ENCODE results near the gene RTEL1.

Gene RTEL1

GRCh38 chr20:63700199-63701050 lies 42.3 kb downstream of the RTEL1 start:
- DNase-seq (ENCODE audit: low read depth) = no peak

DNA sequence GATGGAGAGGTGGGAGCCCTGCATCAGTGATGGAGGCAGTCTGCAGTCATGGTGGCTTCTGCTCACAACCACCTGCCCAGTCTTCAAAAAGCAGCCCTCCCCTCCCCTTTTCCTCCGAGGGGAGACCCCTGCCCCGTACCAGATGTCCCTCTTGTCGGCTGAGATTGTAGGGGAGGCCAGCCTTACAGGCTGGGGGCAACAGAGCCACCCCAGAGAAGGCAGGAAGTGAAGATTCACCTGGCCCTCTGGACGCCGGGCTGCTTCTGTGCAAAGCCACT lies 42.9 kb downstream of the RTEL1 start:
- DNase-seq (ENCODE audit: low read depth) = no peak

DNA sequence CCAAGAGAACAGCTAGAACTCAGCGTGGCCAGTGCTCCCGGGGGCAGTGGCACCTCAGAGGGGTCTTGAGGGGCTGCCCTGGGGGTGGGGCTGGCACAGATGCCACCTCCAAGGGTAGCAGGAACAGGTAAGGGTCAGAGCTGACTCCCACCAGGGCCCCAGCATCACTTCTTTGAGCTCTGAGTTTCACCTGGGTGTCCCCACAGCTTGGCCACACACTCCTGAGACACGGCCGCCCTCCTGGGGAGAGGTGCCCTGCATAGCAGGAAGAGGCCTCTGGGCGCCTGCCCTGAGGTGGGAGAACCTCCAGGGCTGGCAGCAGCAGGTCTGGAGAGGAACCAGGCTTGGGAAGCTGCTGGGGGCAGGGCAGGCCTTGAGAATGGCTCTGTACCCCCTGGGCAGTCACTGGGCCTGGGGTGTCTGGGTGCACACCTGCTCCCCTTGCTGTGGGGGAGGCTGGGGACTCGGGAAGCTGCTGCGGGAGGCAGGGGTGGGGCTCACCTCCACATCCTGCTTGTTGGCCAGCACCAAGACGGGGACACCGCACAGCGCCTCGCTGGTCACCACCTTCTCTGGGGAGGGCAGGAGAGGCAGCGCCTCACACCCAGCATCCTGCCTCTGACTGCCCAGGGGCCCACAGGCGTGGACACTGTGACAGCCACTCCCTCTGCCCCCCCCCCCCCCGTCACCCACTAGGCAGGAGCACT lies 43.4 kb downstream of the RTEL1 start:
- no peak for DNase-seq (ENCODE audit: low read depth)

DNA sequence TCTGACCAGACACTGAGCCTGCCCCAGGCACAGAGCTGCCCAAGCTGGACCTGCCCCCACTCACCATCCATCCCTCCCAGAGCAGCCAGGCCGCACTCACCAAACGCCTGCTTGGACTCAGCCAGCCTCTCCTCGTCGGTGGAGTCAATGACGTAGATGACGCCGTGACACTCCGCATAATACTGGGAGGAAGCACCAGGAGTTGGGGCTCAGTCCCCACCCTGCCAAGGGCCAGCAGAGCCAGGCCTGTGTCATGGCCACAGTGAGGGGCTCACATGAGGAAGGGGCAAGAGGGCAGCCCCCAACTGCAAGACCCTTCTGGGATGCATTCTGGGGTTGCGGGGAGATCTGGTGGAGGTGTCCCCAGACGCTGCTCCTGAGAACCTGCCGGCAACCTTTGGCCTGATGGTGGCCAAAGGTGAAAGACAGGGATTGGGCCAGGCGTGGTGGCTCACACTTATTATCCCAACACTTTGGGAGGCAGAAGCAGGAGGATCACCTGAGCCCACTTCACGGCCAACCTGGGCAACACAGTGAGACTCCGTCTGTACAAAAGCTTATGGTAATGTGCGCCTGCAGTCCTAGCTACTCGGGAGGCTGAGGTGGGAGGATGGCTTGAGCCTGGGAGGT lies 44.0 kb downstream of the RTEL1 start:
- no peak for DNase-seq (ENCODE audit: low read depth)

GRCh38 chr20:63702751-63703470 lies 44.8 kb downstream of the RTEL1 start:
- no peak for DNase-seq (ENCODE audit: low read depth)

GRCh38 chr20:63703471-63703975 lies 45.4 kb downstream of the RTEL1 start:
- no peak for DNase-seq (ENCODE audit: low read depth)

DNA sequence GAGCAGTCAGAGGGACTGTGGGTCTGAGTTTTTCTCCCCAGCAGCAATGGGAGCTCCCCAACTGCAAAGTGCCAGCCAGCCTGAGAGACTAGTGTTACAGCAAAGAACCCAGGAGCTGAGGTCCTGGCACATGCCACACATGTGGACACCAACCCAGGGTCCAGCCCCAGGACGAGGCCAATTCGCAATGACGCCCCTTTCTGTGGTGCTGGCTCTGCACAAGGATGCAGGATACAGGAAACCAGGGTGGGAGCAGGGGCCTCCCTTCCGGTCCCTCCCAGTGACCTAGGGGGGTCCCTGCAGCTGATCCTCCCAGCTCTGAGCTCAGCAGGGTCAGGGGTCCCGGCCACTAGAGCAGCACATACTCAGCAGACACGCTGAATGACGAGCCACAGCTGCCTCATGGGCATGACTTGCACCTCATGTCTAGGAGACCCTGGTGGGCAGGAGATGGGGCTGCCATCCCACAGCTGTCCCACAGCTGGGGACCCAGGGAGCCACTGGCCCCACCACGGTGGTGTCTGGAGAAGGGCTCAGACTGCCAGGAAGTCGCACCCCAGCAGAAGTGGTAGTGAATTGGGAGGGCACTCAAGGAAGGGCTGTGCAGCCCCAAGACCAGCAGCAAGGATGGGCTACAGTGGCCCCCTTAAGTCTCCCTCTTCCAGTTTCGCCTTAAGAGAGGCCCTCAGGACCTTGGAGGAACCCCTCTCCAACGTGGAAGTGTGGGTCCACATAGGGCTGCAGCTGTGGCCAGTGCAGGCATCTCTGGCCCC lies 46.0 kb downstream of the RTEL1 start:
- no peak for DNase-seq (ENCODE audit: low read depth)

DNA sequence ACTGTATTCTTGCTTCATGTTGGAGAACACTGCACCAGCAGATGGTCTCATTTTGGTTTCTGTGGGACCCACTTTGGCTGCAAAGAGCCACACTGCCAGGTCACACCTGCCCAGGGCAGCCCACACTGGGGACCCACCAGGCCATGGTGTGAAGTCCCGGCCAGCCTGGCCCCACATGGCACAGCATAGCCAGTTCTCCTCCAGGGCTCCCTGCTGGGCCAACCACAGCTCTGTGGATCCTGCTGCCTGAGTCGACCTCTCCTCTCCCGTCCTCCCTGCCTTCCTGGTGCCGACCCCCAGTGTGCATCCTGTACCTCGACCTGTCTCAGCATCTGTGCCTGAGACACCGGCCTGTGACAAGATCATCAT lies 46.6 kb downstream of the RTEL1 start:
- DNase-seq (ENCODE audit: low read depth) = no peak

DNA sequence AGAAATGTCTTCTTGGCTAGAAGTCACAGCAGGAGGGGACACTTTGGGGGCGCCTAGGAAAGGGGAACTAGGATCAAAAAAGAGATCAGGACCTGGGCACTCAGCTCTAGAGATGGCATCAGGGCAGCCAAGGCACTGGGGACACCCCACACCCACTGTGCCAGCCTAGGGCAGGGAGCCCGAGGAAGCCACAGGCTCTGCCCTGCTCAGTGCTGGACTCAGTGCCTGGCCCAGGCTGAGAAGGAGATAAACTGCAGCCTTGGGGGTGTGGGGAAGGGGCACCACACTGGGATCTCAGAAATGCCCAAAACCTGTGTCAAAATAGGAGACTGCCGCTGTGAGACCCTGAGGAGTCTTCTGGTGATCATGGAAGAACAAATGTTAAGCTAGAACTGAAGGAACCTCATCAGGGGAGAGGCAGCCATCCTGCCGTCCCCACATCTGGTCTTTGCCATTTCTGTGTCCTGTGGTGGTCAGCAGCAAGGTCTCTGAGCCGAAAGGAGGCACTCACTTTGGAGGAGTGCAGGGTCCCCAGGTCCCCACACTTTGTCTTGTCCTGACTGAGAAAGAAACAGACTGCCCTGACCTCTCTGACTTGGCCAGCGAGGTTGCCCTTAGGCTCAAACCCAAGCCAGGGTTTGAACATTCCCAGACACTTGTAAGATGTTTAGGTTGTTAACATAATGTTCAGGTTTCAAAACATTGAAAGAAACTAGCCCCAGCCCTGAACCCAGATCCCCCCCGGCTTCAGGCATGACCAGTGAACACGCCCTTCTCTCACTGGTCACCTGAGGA lies 47.3 kb downstream of the RTEL1 start:
- no peak for DNase-seq (ENCODE audit: low read depth)

GRCh38 chr20:63706027-63706695 lies 48.0 kb downstream of the RTEL1 start:
- DNase-seq (ENCODE audit: low read depth) = no peak

DNA sequence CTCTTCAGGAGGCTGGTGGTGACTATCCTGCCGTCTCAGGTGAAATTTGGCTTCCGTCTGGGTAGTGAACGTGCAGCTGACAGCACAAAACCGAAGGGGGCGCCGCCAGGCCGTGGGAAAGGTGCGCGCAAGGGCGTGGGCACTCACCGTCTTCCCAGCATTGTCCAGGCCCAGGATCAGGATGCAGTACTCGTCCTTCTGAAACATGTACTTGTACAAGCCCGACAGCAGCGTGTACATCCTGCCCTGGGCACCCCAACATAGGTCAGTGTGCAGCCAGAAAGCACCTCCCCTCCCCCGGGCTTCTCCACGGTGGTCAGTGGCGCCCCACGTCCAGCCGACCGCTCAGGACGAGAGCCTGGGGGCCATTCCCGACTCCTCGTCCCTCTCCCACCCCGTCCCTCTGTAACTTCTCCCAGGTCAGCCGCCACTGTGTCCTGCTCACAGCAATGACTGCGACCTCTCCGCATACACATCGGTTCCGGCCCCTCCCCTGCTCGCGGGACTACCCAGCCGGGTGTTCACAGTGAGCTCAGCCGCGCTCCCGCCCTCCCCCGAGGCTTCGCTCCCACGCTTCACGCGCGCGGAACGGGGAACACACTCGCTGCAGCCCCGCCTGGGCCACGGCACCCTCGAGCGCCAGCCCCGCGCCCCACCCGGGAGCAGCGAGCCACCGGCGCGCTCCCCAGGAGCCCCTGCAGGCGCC lies 48.9 kb downstream of the RTEL1 start:
- DNase-seq (ENCODE audit: low read depth) = no peak

DNA sequence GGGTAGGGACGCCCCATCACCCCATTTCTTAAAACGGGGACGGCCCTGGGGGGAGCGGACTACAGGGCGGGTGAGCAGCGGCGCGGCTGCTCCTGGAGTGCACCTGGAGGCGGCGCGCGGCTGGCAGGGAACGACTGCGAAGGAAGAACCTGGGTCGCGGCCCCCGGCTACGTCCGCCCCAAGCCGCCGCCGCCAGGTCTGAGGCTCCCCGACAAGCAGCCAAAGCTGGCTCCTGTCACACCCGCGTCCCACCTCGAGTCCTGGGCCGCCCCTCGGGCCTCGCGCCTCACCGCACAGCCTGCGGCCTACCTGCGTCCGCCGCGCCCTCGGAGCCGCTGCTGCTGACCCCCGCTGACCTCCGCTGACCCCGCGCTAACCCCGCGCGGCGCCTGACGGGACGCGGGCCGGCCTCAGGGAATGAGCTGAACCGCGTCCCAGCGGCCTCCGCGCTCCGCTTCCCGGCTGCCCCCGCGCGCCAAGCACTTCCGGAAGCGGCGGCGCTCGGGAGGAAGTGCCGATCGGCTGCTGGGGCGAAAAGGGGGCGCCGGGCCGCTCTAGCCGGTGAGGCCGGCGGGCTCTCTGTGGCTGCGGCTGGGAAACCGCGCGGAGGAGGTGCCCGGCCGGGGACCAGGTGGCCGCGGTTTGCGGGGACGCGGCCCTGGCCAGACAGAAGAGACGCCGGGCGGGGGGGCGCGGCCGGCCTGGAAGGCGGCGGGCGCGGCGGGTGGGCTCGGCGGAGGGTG lies 49.6 kb downstream of the RTEL1 start, which contains the start of the genes ARFRP1 and ZGPAT:
ARFRP1 (minus strand) TSS at position 419 of the 743 bp plus-strand sequence. CDS start 885 bp downstream, outside the sequence.
ZGPAT (plus strand) TSS at position 482 of the 743 bp plus-strand sequence. CDS start 542 bp downstream, outside the sequence.
- DNase-seq (ENCODE audit: low read depth) = peak; percentile 83

- DNase-seq (ENCODE audit: low read depth) = no peak
These were observed 50.4 kb downstream of the RTEL1 start for GRCh38 chr20:63708301-63709148.

DNA sequence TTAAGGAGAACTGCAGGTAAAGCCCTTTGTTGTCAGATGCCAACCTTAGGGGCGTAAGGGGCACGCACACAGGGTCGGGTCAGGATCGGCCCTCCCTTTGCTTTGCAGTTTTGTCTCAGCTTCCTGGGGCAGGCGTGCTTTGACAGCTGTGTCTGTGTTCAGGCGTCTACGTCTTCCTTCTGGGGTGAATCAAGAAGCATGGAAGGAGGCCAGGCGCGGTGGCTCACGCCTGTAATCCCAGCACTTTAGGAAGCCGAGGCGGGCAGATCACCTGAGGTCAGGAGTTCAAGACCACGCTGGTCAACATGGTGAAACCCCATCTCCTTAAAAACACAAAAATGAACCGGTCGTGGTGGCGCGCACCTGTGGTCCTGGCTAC lies 51.0 kb downstream of the RTEL1 start:
- no peak for DNase-seq (ENCODE audit: low read depth)

GRCh38 chr20:63711085-63711645 lies 53.1 kb downstream of the RTEL1 start:
- no peak for DNase-seq (ENCODE audit: low read depth)

DNA sequence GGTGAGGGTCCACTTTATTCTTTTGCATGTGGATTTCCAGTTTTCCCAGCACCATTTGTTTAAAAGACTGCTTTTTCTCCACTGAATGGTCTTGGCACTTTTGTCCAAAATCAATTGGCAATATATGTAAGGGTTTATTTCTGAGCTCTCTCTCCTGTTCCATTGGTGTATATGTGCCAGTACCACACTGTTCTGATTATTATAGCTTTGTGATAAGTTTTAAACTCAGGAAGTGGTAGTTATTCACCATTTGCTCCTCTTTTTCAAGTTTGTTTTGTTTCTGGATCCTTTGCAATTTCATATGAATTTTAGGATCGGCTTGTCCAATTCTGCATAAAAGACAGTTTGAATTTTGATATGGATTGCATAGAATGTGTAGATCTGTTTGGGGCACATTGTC lies 54.1 kb downstream of the RTEL1 start:
- no peak for DNase-seq (ENCODE audit: low read depth)

- DNase-seq (ENCODE audit: low read depth) = no peak
These were observed 56.7 kb downstream of the RTEL1 start for GRCh38 chr20:63714858-63715257.
